Cardiac muscle cell (in vitro differentiated cells and primary cell): ENCODE data around the gene ADK. TPM values are rescaled to one million over a fixed set of nuclear protein-coding genes. Genes with fewer than 3 reads are reported as not detected.
"Not testable (repeated sequence)": the region's sequence is repeated elsewhere in the genome, so short reads cannot be mapped to it uniquely, and the experiment has no call there.

Experiments
- DNase-seq, 2 donors: peaks; one replicate each; pipeline versions ENCODE4 v3.0.0 to v3.0.0-alpha.2; 2010 to 2017; ENCODE audit warnings: low read depth in 1 of 2, low spot score in 1 of 2
- H3K27ac ChIP-seq: fragments of 200-600 bp; sonication (generic); 2 replicates; pipeline ENCODE4 v1.5.1; 2016
- H3K27me3 ChIP-seq: fragments of 200-600 bp; sonication (generic); 2 replicates; pipeline ENCODE4 v1.6.0; 2016; ENCODE audit warnings: control low read depth
- H3K36me3 ChIP-seq: fragments of 200-600 bp; sonication (generic); 2 replicates; pipeline ENCODE4 v1.5.1; 2016; ENCODE audit warnings: control low read depth
- H3K4me1 ChIP-seq: fragments of 200-600 bp; sonication (generic); 2 replicates; pipeline ENCODE4 v1.8.1; 2017; ENCODE audit warnings: low read depth, mild to moderate bottlenecking, mixed run types
- H3K4me3 ChIP-seq: fragments of 200-600 bp; sonication (generic); 2 replicates; pipeline ENCODE4 v1.5.1; 2016; ENCODE audit warnings: mild to moderate bottlenecking
- H3K9me3 ChIP-seq: fragments of 200-600 bp; sonication (generic); 2 replicates; pipeline ENCODE4 v1.5.1; 2017; ENCODE audit warnings: low read depth, mild to moderate bottlenecking, control low read depth
- polyA plus RNA-seq: library from polyadenylated mRNA; unstranded; fragments of >200 nt; fragmentation: Nextera tagmentation; extraction: Ambion mirVana; gene quantifications from 2 replicates; pipeline ENCODE4 v1.2.1, GENCODE V29; 2016
- total RNA-seq: library from RNA; depleted of rRNA; stranded (reverse); fragments of >200 nt; gene quantifications from 2 replicates; pipeline ENCODE4 v1.2.3, GENCODE V29; 2016
- TF ChIP-seq, protein P1 (sequence below): IDR thresholded peaks from 2 replicates; pipeline ENCODE4 v1.5.1; 2012; ENCODE audit warnings: low read depth, mild to moderate bottlenecking, low read length

ADK gene
- total and polyA plus RNA-seq, 2 experiments from 2014 or later, result 24.8 to 57.4 TPM

DNA sequence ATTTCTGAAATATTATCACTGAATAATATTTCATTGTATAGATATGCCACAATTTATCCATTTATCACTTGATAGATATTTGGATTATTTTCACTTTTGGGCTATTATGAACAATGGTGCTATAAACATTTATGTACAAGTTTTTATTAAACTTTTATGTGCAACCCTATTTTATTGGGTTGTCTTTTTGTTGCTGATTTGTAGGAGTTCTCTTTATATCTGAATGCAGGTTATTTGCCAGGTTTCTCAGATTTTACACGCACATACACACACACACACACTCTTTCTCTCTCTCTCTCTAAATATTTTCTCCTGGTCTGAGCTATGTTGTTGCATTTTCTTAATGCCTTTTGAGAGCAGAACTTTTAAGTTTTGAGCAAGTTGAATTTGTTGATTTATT, 36.2 kb downstream of the ADK start:
- Histone ChIP-seq H3K27me3 (no peaks in the 10 kb centered on the region), H3K4me1 (no peaks in the 10 kb centered on the region), H3K4me3 (no peak overlapping the region), H3K36me3 (no peaks in the 10 kb centered on the region), H3K27ac (no peak overlapping the region), H3K9me3 (no peaks in the 10 kb centered on the region)
- no peak for DNase-seq
- TF ChIP-seq, protein P1, sequence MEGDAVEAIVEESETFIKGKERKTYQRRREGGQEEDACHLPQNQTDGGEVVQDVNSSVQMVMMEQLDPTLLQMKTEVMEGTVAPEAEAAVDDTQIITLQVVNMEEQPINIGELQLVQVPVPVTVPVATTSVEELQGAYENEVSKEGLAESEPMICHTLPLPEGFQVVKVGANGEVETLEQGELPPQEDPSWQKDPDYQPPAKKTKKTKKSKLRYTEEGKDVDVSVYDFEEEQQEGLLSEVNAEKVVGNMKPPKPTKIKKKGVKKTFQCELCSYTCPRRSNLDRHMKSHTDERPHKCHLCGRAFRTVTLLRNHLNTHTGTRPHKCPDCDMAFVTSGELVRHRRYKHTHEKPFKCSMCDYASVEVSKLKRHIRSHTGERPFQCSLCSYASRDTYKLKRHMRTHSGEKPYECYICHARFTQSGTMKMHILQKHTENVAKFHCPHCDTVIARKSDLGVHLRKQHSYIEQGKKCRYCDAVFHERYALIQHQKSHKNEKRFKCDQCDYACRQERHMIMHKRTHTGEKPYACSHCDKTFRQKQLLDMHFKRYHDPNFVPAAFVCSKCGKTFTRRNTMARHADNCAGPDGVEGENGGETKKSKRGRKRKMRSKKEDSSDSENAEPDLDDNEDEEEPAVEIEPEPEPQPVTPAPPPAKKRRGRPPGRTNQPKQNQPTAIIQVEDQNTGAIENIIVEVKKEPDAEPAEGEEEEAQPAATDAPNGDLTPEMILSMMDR, result no peak

DNA sequence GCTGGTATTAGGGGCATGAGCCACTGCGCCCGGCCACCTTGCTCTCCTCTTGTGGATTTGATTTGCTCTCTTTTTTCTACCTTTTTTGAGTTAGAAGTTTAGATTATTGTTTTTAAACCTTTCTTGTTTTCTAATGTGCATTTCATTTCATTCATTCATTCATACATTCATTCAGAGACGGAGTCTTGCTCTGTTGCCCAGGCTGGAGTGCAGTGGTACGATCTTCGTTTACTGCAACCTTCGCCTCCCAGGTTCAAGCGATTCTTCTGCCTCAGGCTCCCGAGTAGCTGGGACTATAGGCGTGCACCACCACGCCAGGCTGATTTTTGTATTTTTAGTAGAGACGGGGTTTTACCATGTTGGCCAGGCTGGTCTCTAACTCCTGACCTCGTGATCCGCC, 37.6 kb downstream of the ADK start:
- H3K9me3 ChIP-seq, DNase-seq, H3K36me3 ChIP-seq, H3K4me1 ChIP-seq, H3K4me3 ChIP-seq, H3K27me3 ChIP-seq, H3K27ac ChIP-seq: not testable (repeated sequence)

DNA sequence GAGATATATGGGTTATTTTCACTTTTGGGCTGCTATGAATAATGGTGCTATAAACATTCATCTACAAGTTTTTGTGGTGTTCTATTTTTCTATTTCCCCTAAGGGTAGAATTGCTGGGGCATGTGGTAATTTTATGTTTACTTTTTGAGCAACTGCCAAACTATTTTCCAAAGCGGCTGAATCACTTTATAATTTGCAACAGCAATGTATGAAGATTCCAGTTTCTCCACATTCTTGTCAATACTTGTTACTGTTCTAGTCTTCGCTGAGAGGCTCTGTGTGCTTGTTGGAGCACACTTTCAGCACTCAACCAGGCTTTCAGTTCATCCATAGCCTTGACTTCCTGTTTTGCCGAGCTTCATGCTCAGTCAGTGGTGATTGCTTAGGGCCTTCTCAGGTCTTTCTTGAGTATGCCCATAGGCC, 39.0 kb downstream of the ADK start:
- H3K27ac ChIP-seq, result no peak overlapping the region
- peak in 1 of 2 donors; percentile 80 for DNase-seq
- TF ChIP-seq, protein P1, result no peak

DNA sequence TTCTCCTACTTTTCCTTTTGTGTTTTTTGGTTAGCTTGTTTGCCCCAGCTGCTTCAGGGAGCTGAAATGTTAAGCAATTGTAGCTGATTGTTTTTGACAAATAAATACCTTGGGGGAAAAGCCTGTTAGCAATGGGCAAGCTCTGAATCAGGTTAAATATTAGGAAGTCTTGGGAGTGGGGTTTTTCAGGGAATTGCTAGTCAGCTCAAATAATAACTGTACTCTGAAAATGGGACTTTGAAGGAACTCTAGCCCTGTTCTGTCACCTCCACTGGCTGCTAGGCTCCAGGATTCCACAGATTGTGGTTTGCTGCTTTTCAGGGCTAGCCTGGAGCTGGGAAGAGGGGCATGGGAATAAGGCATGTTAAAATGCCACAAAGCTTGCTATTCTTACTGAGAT, 39.5 kb downstream of the ADK start:
- Histone ChIP-seq H3K9me3 (no peaks in the 10 kb centered on the region), H3K4me3 (no peak overlapping the region), H3K4me1 (no peaks in the 10 kb centered on the region), H3K27ac (no peak overlapping the region), H3K27me3 (no peaks in the 10 kb centered on the region), H3K36me3 (no peaks in the 10 kb centered on the region)
- TF ChIP-seq, protein P1, result no peak
- peak in 1 of 2 donors; percentile 25 for DNase-seq

More for the DNA sequence above, 39.0 kb downstream of the ADK start:
- no peak overlapping the region for H3K4me3 ChIP-seq
- no peaks in the 10 kb centered on the region for H3K27me3 ChIP-seq
- no peaks in the 10 kb centered on the region for H3K4me1 ChIP-seq
- no peaks in the 10 kb centered on the region for H3K36me3 ChIP-seq
- no peaks in the 10 kb centered on the region for H3K9me3 ChIP-seq

DNA sequence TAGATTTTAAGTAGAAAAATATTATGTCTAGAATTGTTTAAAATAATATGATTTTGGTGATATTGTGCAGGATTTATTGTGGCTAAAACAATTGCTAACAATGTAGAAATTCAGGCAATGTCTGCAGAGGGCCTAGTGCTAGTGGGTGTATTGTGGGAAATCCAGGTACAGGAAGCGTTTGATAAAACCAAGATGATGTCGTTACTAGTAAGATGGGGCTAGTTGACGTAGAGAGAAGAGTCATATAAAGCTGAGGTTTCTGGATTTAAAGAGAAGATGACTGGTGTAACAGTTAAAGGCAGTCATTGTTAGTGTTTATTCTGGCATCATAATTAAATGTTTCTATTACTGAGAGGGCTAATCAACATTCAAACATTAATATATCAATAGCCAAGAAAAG, 43.5 kb downstream of the ADK start:
- peak in 1 of 2 donors; percentile 28 for DNase-seq
- H3K27me3 ChIP-seq, result no peaks in the 10 kb centered on the region
- no peaks in the 10 kb centered on the region for H3K36me3 ChIP-seq
- TF ChIP-seq, protein P1, result no peak
- H3K9me3 ChIP-seq, result no peaks in the 10 kb centered on the region
- no peak overlapping the region for H3K27ac ChIP-seq
- no peaks in the 10 kb centered on the region for H3K4me1 ChIP-seq
- H3K4me3 ChIP-seq, result no peak overlapping the region

DNA sequence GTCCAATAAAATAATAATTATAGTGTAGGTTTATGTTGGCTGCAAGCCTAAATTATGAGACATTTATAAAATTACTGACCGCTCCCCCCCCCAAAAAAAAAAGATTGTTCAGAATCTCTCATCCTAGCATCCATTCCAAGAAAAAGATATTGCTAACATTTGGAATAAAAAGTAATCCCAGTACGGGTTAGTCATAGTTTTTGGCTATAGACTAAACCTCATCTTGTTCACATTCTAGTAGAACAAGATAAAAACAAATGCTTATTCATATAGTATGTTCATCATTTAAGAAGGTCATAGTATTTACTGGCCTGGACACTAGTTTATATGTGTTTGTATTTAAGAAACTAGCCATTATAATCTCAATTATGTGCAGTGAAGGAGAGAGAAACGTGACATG, 44.0 kb downstream of the ADK start:
- DNase-seq, result peak in 1 of 2 donors; percentile 41
- no peak overlapping the region for H3K27ac ChIP-seq
- no peaks in the 10 kb centered on the region for H3K4me1 ChIP-seq
- H3K9me3 ChIP-seq, result no peaks in the 10 kb centered on the region
- no peaks in the 10 kb centered on the region for H3K27me3 ChIP-seq
- no peak overlapping the region for H3K4me3 ChIP-seq
- H3K36me3 ChIP-seq, result no peaks in the 10 kb centered on the region
- TF ChIP-seq, protein P1, result no peak
